Measurements from ENCODE around the gene TMEM168.

TMEM168 gene

DNA sequence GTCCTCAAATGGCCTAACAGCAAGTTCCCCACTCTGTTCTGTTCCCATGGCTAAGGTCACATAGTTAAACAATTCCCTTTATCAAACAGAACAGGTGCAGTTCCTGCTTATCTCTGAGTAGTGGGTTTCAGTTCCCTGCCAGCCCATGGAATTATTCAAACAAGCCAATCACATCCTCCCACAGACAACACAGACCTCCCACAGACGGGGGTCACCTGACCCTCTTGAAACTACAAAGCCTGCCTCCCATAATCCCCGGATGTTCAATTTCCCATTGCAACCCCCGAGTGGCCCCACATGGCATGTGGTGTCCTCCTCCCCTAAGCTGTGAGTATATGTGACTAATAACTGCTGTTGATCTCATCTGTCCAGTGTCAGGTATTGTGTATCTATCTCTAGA, 64.1 kb downstream of the TMEM168 start:
- DNase-seq (ENCODE audit: low read depth in 2 of 2): no peak
- TF ChIP-seq, protein P1, sequence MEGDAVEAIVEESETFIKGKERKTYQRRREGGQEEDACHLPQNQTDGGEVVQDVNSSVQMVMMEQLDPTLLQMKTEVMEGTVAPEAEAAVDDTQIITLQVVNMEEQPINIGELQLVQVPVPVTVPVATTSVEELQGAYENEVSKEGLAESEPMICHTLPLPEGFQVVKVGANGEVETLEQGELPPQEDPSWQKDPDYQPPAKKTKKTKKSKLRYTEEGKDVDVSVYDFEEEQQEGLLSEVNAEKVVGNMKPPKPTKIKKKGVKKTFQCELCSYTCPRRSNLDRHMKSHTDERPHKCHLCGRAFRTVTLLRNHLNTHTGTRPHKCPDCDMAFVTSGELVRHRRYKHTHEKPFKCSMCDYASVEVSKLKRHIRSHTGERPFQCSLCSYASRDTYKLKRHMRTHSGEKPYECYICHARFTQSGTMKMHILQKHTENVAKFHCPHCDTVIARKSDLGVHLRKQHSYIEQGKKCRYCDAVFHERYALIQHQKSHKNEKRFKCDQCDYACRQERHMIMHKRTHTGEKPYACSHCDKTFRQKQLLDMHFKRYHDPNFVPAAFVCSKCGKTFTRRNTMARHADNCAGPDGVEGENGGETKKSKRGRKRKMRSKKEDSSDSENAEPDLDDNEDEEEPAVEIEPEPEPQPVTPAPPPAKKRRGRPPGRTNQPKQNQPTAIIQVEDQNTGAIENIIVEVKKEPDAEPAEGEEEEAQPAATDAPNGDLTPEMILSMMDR (IDR thresholded peaks at IDR 0.05; ENCODE audit: low read depth, low read length): no peak
- H3K4me3 ChIP-seq (replicated peaks in 1 of 2; ENCODE audit: low read depth in 2 of 2, low read length in 2 of 2): no peak overlapping the region

DNA sequence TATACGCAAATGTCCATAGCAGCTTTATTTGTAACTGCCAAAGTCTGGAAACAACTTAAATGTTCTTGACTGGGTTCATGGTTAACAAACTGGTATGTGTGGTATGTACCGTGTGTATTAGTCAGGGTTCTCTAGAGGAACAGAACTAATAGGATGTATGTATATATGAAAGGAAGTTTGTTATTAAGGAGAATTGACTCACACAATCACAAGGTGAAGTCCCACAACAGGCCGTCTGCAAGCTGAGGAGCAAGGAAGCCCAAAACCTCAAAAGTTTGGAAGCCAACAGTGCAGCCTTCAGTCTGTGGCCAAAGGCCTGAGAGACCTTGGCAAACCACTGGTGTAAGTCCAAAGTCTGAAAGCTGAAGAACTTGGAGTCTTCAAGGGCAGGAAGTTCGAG, 66.8 kb downstream of the TMEM168 start:
- H3K4me3 ChIP-seq (replicated peaks in 1 of 2; ENCODE audit: low read depth in 2 of 2, low read length in 2 of 2): no peak overlapping the region
- TF ChIP-seq, protein P1 (IDR thresholded peaks at IDR 0.05; ENCODE audit: low read depth, low read length): no peak
- peak in 1 of 2 donors; percentile 85 for DNase-seq (ENCODE audit: low read depth in 2 of 2)

DNA sequence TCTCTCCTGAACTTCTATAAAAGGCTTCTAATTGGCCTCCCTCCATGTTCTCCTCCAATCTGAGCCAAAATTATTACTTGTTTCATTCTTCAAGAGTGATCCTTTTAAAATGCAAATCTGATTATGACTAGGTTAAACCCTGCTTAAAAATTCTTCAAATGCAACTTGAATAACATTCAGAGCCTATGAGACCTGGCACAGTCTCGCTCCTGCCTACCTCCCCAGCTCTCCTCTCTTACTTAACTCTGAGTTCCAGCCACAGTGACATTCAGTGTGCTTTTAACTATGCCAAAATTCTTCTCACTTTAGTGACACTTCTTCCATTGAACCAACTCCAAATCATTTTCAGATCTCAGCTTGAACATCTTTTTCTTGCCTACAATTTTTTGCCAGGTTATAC, 68.8 kb downstream of the TMEM168 start:
- TF ChIP-seq, protein P1 (IDR thresholded peaks at IDR 0.05; ENCODE audit: low read depth, low read length): no peak
- DNase-seq (ENCODE audit: low read depth in 2 of 2): peak in 1 of 2 donors; percentile 12
- no peak overlapping the region for H3K4me3 ChIP-seq (replicated peaks in 1 of 2; ENCODE audit: low read depth in 2 of 2, low read length in 2 of 2)

DNA sequence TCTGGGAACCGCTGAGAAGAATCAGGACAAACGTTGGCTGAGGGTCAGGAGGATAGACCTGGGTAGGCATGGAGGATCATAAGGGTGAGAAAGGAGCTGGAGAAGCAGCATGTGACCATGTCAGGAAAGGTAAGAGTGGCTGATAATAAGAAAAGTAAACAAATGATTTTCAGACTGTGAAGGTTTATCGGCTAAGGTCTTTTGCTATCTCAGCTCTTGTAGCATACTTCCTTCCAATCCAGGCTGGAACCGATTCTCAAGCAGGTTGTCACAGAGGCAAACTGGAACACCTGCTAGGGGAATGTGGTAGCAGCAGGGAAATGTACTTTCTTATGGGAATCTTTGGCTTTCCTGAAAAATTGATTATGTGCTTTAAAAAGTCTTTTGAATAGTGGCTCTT, 74.7 kb downstream of the TMEM168 start:
- TF ChIP-seq, protein P1 (IDR thresholded peaks at IDR 0.05; ENCODE audit: low read depth, low read length): no peak
- no peak overlapping the region for H3K4me3 ChIP-seq (replicated peaks in 1 of 2; ENCODE audit: low read depth in 2 of 2, low read length in 2 of 2)
- DNase-seq (ENCODE audit: low read depth in 2 of 2): no peak

DNA sequence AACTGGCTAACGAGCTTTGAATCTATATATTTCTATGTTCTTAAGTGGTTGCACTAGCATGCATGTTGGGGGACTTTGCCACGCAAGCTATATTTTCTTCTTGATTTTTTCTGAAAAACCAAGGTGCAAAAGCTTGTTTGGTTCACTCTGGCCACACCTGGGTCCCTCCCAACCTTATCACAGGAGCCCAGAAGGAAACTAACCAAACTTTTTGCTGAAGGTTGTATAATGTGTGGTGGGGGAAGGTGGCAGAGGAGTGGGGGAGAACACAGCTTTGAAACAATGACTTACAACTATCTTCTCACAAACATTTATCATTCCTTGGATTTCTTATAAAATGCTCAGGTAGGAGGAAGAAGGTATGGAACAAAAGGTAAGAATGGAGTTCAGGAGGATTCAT, 75.3 kb downstream of the TMEM168 start:
- DNase-seq (ENCODE audit: low read depth in 2 of 2): no peak
- H3K4me3 ChIP-seq (replicated peaks in 1 of 2; ENCODE audit: low read depth in 2 of 2, low read length in 2 of 2): no peak overlapping the region
- TF ChIP-seq, protein P1 (IDR thresholded peaks at IDR 0.05; ENCODE audit: low read depth, low read length): no peak
